Thoracic aorta (tissue), 2 donors: ENCODE data around the gene FILIP1. TPM values are rescaled to one million over a fixed set of nuclear protein-coding genes. Genes with fewer than 3 reads are reported as not detected.
"Not testable (repeated sequence)": the region's sequence is repeated elsewhere in the genome, so short reads cannot be mapped to it uniquely, and the experiment has no call there.

Source experiments
- ATAC-seq: fragments of 150-250 bp; one replicate; pipeline ENCODE4 v1.8.0; 2017; ENCODE audit warnings: low read depth; ENCODE audit not compliant: insufficient number of reproducible peaks, low FRiP score
- DNase-seq: peaks from one replicate; pipeline ENCODE4 v3.0.0-alpha.2; 2020; ENCODE audit warnings: low spot score
- H3K27ac ChIP-seq, 2 donors: fragments of 200-600 bp; sonication (generic); 1 replicate in 1 of 2; 2 replicates in 1 of 2; pipeline ENCODE4 v1.5.1; 2016; ENCODE audit warnings: mild to moderate bottlenecking in 2 of 2, moderate library complexity in 2 of 2
- H3K27me3 ChIP-seq: fragments of 200-600 bp; sonication (generic); replicated peaks from 2 replicates; pipeline ENCODE4 v1.6.0; 2016; ENCODE audit warnings: mild to moderate bottlenecking; ENCODE audit not compliant: insufficient read depth
- H3K36me3 ChIP-seq: fragments of 200-600 bp; sonication (generic); one replicate; pipeline ENCODE4 v1.5.1; 2016
- H3K4me1 ChIP-seq, 2 donors: fragments of 200-600 bp; sonication (generic); 1 replicate in 1 of 2; 2 replicates in 1 of 2; pipeline versions ENCODE4 v1.5.1 to v1.6.0; 2016; ENCODE audit warnings: low read depth in 2 of 2, mild to moderate bottlenecking in 1 of 2; ENCODE audit not compliant: control insufficient read depth in 1 of 2
- H3K4me3 ChIP-seq: fragments of 200-600 bp; sonication (generic); 2 replicates; pipeline ENCODE4 v1.5.1; 2016; ENCODE audit warnings: mild to moderate bottlenecking
- H3K9me3 ChIP-seq: fragments of 200-600 bp; sonication (generic); 2 replicates; pipeline ENCODE4 v1.5.1; 2016
- CTCF ChIP-seq: fragments of 200-600 bp; sonication (generic); IDR thresholded peaks from one replicate; pipeline ENCODE4 v1.5.1; 2019; ENCODE audit warnings: antibody characterized with exemption
- total RNA-seq, 2 donors: library from RNA; depleted of rRNA; stranded (reverse); fragments of >200 nt; gene quantifications; one replicate each; pipeline versions ENCODE4 v1.1.0 to v1.2.3, GENCODE V29; 2016

FILIP1 gene
- total RNA-seq, 2 donors from 2014 or later: 23.4 to 43.8 TPM

- Histone ChIP-seq H3K27ac (peak overlapping the region; percentile 49 to 54), H3K9me3 (no peaks in the 10 kb centered on the region), H3K4me1 (peaks cover 36 to 79% of the 10 kb centered on the region in 2 donors), H3K36me3 (no peaks in the 10 kb centered on the region), H3K4me3 (no peak overlapping the region), H3K27me3 (no peaks in the 10 kb centered on the region)
- DNase-seq: no peak
- no peak for TF ChIP-seq CTCF
- ATAC-seq: no peak
Measured at GRCh38 chr6:75412969-75413662, 80.5 kb downstream of the FILIP1 start.

GRCh38 chr6:75410564-75410963 is 83.0 kb downstream of the FILIP1 start:
- not testable (repeated sequence) for ATAC-seq
- H3K4me1 ChIP-seq: peaks cover 30 to 71% of the 10 kb centered on the region in 2 donors

DNA sequence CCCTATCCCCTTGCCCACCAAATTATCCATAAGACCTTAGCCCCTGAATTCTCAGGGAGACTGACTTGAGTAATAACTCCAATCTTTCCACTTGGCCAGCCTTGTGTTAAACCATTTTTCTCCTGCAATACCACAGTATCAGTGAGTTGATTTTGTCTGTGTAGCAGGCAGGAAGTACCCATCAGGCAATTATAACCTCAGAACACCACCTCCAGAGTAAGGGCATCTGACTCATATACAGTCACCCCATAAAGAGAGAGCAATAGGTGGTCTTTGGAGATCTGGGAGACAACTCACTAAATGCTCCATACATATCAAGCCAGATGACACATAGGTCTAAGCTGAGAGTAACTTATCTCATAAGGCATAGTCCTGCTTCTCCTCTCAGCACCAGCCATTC is 83.7 kb downstream of the FILIP1 start:
- Histone ChIP-seq H3K27me3 (no peaks in the 10 kb centered on the region), H3K4me3 (no peak overlapping the region), H3K36me3 (no peaks in the 10 kb centered on the region), H3K27ac (peak overlapping the region; percentile 6 to 61), H3K9me3 (no peaks in the 10 kb centered on the region), H3K4me1 (peaks cover 28 to 66% of the 10 kb centered on the region in 2 donors)
- TF ChIP-seq CTCF: no peak
- DNase-seq (no peak), ATAC-seq (no peak)

More at GRCh38 chr6:75410564-75410963, 83.0 kb downstream of the FILIP1 start:
- H3K27me3 ChIP-seq, H3K27ac ChIP-seq, H3K4me3 ChIP-seq, H3K36me3 ChIP-seq, DNase-seq, H3K9me3 ChIP-seq: not testable (repeated sequence)

- peak overlapping the region; percentile 35 to 61 for H3K27ac ChIP-seq
- H3K27me3 ChIP-seq: no peaks in the 10 kb centered on the region
- TF ChIP-seq CTCF: no peak
- no peak for ATAC-seq
- H3K4me1 ChIP-seq: peaks cover 25 to 62% of the 10 kb centered on the region in 2 donors
- no peaks in the 10 kb centered on the region for H3K9me3 ChIP-seq
- DNase-seq: no peak
- no peaks in the 10 kb centered on the region for H3K36me3 ChIP-seq
- no peak overlapping the region for H3K4me3 ChIP-seq
Measured at GRCh38 chr6:75409286-75409685, 84.3 kb downstream of the FILIP1 start.

DNA sequence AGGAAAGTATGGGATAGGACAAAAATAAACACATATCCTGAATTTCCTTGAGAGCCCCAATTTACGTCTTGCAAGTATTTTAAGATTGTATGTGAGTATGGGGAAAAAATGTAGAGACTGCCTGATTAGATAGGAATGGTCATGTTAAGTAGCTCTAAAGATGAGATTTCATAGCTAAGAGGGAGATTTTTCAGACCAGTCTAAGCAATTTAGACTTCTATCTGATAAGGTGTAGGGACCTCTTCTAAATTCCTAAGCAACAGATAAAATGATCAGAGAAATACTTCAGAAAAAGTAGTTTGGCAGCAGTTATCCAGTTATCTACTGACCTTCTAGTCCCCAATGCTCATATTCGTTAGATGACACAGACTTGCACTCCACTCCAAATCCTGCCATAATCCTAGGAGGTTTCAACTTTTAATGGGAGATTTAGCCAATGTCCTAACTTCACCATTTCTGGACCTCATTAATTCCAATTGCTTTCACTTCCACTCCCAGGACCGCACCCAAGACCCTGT is 90.0 kb downstream of the FILIP1 start:
- H3K4me1 ChIP-seq: peaks cover 10 to 75% of the 10 kb centered on the region in 2 donors
- no peaks in the 10 kb centered on the region for H3K9me3 ChIP-seq
- H3K27ac ChIP-seq: peak overlapping the region; percentile 39 to 84
- no peaks in the 10 kb centered on the region for H3K36me3 ChIP-seq
- no peak overlapping the region for H3K4me3 ChIP-seq
- DNase-seq (no peak), ATAC-seq (no peak)
- TF ChIP-seq CTCF: no peak
- no peaks in the 10 kb centered on the region for H3K27me3 ChIP-seq
